A549 (cell line): ENCODE results near the gene MR1. TPM values are rescaled to one million over a fixed set of nuclear protein-coding genes. Genes with fewer than 3 reads are reported as not detected.

Experiments used
- polyA plus RNA-seq, 4 experiments: library from polyadenylated mRNA; depleted of rRNA in 3 of 4; stranded (reverse); fragments of >200 nt; fragmentation: RNase III in 1 of 4; extraction: RNeasy Plus Mini Kit Qiagen cat#74134 plus additional on column Dnase treatment in 1 of 4; gene quantifications; 2 replicates in 3 of 4; 3 replicates in 1 of 4; pipeline ENCODE4 v1.2.3, GENCODE V29; 2011 to 2017

MR1 gene
- polyA plus RNA-seq, 2 of the 4 experiments (the other 2 are of a cell fraction) = 8.3 to 17.2 TPM

Other genes starting within 250 kb of the MR1 start
- gene KIAA1614, start 121.1 kb upstream of the MR1 start, polyA plus RNA-seq (2011; rRNA removed) = 0.25 and 0.30 TPM in 2 replicates
- gene KIAA1614, start 121.1 kb upstream of the MR1 start, polyA plus RNA-seq (2017; fragmentation: RNase III; extraction: RNeasy Plus Mini Kit Qiagen cat#74134 plus additional on column Dnase treatment) = 0.53 to 0.84 TPM (median 0.64 TPM) in 3 replicates
- 17.7 and 19.2 TPM in 2 replicates for gene STX6, start 11.1 kb upstream of the MR1 start, polyA plus RNA-seq (2011; rRNA removed)
- 18.2 to 21.5 TPM (median 20.6 TPM) in 3 replicates for gene STX6, start 11.1 kb upstream of the MR1 start, polyA plus RNA-seq (2017; fragmentation: RNase III; extraction: RNeasy Plus Mini Kit Qiagen cat#74134 plus additional on column Dnase treatment)
- gene IER5, start 54.7 kb downstream of the MR1 start, polyA plus RNA-seq (2011; rRNA removed) = 21.2 and 26.8 TPM in 2 replicates
- gene IER5, start 54.7 kb downstream of the MR1 start, polyA plus RNA-seq (2017; fragmentation: RNase III; extraction: RNeasy Plus Mini Kit Qiagen cat#74134 plus additional on column Dnase treatment) = 40.2 to 43.4 TPM (median 40.5 TPM) in 3 replicates